ENCODE measurements around the gene NYNRIN.
"Not testable (repeated sequence)": the region's sequence is repeated elsewhere in the genome, so short reads cannot be mapped to it uniquely, and the experiment has no call there.

NYNRIN gene

GRCh38 chr14:24398653-24399446, at the start of gene NYNRIN:
Gene NYNRIN, plus strand, starts transcription at chr14:24399003. Its CDS starts 244 bp downstream, at chr14:24399247.
- Mint-ChIP-seq H3K36me3 (no peaks in the 10 kb centered on the region), H3K27me3 (peaks cover 73% of the 10 kb centered on the region), H3K9me3 (no peaks in the 10 kb centered on the region), H3K4me3 (peak within 1 kb of the TSS; percentile 44), H3K27ac (no peak within 1 kb of the TSS), H3K4me1 (peaks cover 8% of the 10 kb centered on the region)
- DNase-seq, result peak; percentile 65
- CTCF ChIA-PET, result interaction anchor here (0.8 to 1.8 kb wide), 3 partner anchors 10 to 38 kb away, joined by 3 to 8 read pairs (median 3); no protein-coding TSS in a partner anchor

- CTCF ChIA-PET, result no interaction called here
- Mint-ChIP-seq H3K9me3 (no peaks in the 10 kb centered on the region), H3K4me3 (no peak overlapping the region), H3K4me1 (no peaks in the 10 kb centered on the region), H3K27me3 (peaks cover 72% of the 10 kb centered on the region), H3K36me3 (no peaks in the 10 kb centered on the region), H3K27ac (no peak overlapping the region)
- no peak for DNase-seq
Measured at GRCh38 chr14:24349742-24350141, 49.1 kb upstream of the NYNRIN start.

- CTCF ChIA-PET, result interaction anchor here (0.7 to 2.2 kb wide), 4 partner anchors 10 to 80 kb away, joined by 3 to 6 read pairs (median 4); no protein-coding TSS in a partner anchor
- no peaks in the 10 kb centered on the region for H3K36me3 Mint-ChIP-seq
- no peaks in the 10 kb centered on the region for H3K4me1 Mint-ChIP-seq
- no peak overlapping the region for H3K27ac Mint-ChIP-seq
- H3K9me3 Mint-ChIP-seq, result no peaks in the 10 kb centered on the region
- peaks cover 65% of the 10 kb centered on the region for H3K27me3 Mint-ChIP-seq
- H3K4me3 Mint-ChIP-seq, result no peak overlapping the region
- no peak for DNase-seq
Measured at GRCh38 chr14:24351517-24351916, 47.3 kb upstream of the NYNRIN start.

- Mint-ChIP-seq H3K27me3 (peaks cover 61% of the 10 kb centered on the region), H3K4me3 (no peak overlapping the region), H3K27ac (no peak overlapping the region), H3K9me3 (no peaks in the 10 kb centered on the region), H3K4me1 (no peaks in the 10 kb centered on the region), H3K36me3 (no peaks in the 10 kb centered on the region)
- no peak for DNase-seq
- CTCF ChIA-PET, result interaction anchor here (2.2 kb wide), 1 partner anchor 7 kb away, joined by 6 read pairs; no protein-coding TSS in a partner anchor
Measured at GRCh38 chr14:24353559-24354481, 45.0 kb upstream of the NYNRIN start.

GRCh38 chr14:24354482-24354825, 44.3 kb upstream of the NYNRIN start:
- H3K36me3 Mint-ChIP-seq, H3K4me1 Mint-ChIP-seq, H3K4me3 Mint-ChIP-seq, CTCF ChIA-PET, H3K27ac Mint-ChIP-seq, DNase-seq, H3K9me3 Mint-ChIP-seq: not testable (repeated sequence)
- peaks cover 58% of the 10 kb centered on the region for H3K27me3 Mint-ChIP-seq

- Mint-ChIP-seq H3K4me3 (no peak overlapping the region), H3K9me3 (no peaks in the 10 kb centered on the region), H3K27ac (no peak overlapping the region), H3K36me3 (no peaks in the 10 kb centered on the region), H3K4me1 (no peaks in the 10 kb centered on the region), H3K27me3 (peaks cover 57% of the 10 kb centered on the region)
- DNase-seq, result no peak
- CTCF ChIA-PET, result no interaction called here
Measured at GRCh38 chr14:24355009-24355408, 43.8 kb upstream of the NYNRIN start.

- CTCF ChIA-PET, result no interaction called here
- Mint-ChIP-seq H3K4me3 (no peak overlapping the region), H3K9me3 (no peaks in the 10 kb centered on the region), H3K4me1 (no peaks in the 10 kb centered on the region), H3K27me3 (peaks cover 54% of the 10 kb centered on the region), H3K27ac (no peak overlapping the region), H3K36me3 (no peaks in the 10 kb centered on the region)
- no peak for DNase-seq
Measured at GRCh38 chr14:24356208-24356607, 42.6 kb upstream of the NYNRIN start.

GRCh38 chr14:24360281-24360680, 38.5 kb upstream of the NYNRIN start:
- Mint-ChIP-seq H3K4me3 (no peak overlapping the region), H3K27me3 (peaks cover 50% of the 10 kb centered on the region), H3K36me3 (no peaks in the 10 kb centered on the region), H3K27ac (no peak overlapping the region), H3K4me1 (peaks cover 5% of the 10 kb centered on the region), H3K9me3 (no peaks in the 10 kb centered on the region)
- CTCF ChIA-PET, result interaction anchor here (0.9 to 2.1 kb wide), 2 partner anchors 8 to 27 kb away, joined by 3 to 6 read pairs; no protein-coding TSS in a partner anchor
- no peak for DNase-seq

- DNase-seq, result no peak
- H3K36me3 Mint-ChIP-seq, result no peaks in the 10 kb centered on the region
- H3K27me3 Mint-ChIP-seq, result peaks cover 58% of the 10 kb centered on the region
- CTCF ChIA-PET, result interaction anchor here (1.6 to 2.4 kb wide), 3 partner anchors 9 to 70 kb away, joined by 6 to 13 read pairs (median 7); no protein-coding TSS in a partner anchor
- no peaks in the 10 kb centered on the region for H3K9me3 Mint-ChIP-seq
- no peak overlapping the region for H3K27ac Mint-ChIP-seq
- peaks cover 13% of the 10 kb centered on the region for H3K4me1 Mint-ChIP-seq
- H3K4me3 Mint-ChIP-seq, result no peak overlapping the region
Measured at GRCh38 chr14:24361326-24361725, 37.5 kb upstream of the NYNRIN start.

- CTCF ChIA-PET, result interaction anchor here (1.6 to 2.4 kb wide), 3 partner anchors 10 to 69 kb away, joined by 6 to 13 read pairs (median 7); no protein-coding TSS in a partner anchor
- H3K9me3 Mint-ChIP-seq, result no peaks in the 10 kb centered on the region
Measured at GRCh38 chr14:24362241-24362960, 36.4 kb upstream of the NYNRIN start.

GRCh38 chr14:24363401-24363800, 35.4 kb upstream of the NYNRIN start:
- CTCF ChIA-PET, result interaction anchor here (1.1 kb wide), 1 partner anchor 68 kb away, joined by 3 read pairs; no protein-coding TSS in a partner anchor
- H3K9me3 Mint-ChIP-seq, result no peaks in the 10 kb centered on the region
- no peak overlapping the region for H3K4me3 Mint-ChIP-seq
- H3K4me1 Mint-ChIP-seq, result peaks cover 26% of the 10 kb centered on the region
- DNase-seq, result no peak
- no peak overlapping the region for H3K27ac Mint-ChIP-seq
- peaks cover 71% of the 10 kb centered on the region for H3K27me3 Mint-ChIP-seq
- H3K36me3 Mint-ChIP-seq, result peaks cover 2% of the 10 kb centered on the region

More at GRCh38 chr14:24362241-24362960, 36.4 kb upstream of the NYNRIN start:
- H3K4me3 Mint-ChIP-seq, result no peak overlapping the region
- H3K36me3 Mint-ChIP-seq, result peaks cover 1% of the 10 kb centered on the region
- peaks cover 67% of the 10 kb centered on the region for H3K27me3 Mint-ChIP-seq
- H3K27ac Mint-ChIP-seq, result no peak overlapping the region
- DNase-seq, result no peak
- H3K4me1 Mint-ChIP-seq, result peaks cover 21% of the 10 kb centered on the region

GRCh38 chr14:24364841-24365240, 34.0 kb upstream of the NYNRIN start:
- H3K4me3 Mint-ChIP-seq, result no peak overlapping the region
- no peak for DNase-seq
- peaks cover 83% of the 10 kb centered on the region for H3K27me3 Mint-ChIP-seq
- no peak overlapping the region for H3K27ac Mint-ChIP-seq
- no peaks in the 10 kb centered on the region for H3K9me3 Mint-ChIP-seq
- CTCF ChIA-PET, result interaction anchor here (0.8 to 2.3 kb wide), 4 partner anchors 31 to 72 kb away, joined by 3 to 38 read pairs (median 10); partner anchors contain the start of gene KHNYN
- peaks cover 2% of the 10 kb centered on the region for H3K36me3 Mint-ChIP-seq
- H3K4me1 Mint-ChIP-seq, result peaks cover 30% of the 10 kb centered on the region

- peaks cover 84% of the 10 kb centered on the region for H3K27me3 Mint-ChIP-seq
- peak; percentile 70 for DNase-seq
- no peaks in the 10 kb centered on the region for H3K9me3 Mint-ChIP-seq
- H3K36me3 Mint-ChIP-seq, result peaks cover 2% of the 10 kb centered on the region
- H3K4me1 Mint-ChIP-seq, result peaks cover 30% of the 10 kb centered on the region
- no peak overlapping the region for H3K27ac Mint-ChIP-seq
- CTCF ChIA-PET, result interaction anchor here (0.8 to 2.3 kb wide), 5 partner anchors 31 to 71 kb away, joined by 3 to 38 read pairs (median 4); partner anchors contain the start of gene KHNYN
- no peak overlapping the region for H3K4me3 Mint-ChIP-seq
Measured at GRCh38 chr14:24365600-24366412, 33.0 kb upstream of the NYNRIN start.
